ENCODE measurements around the gene SLAMF7.
"Not testable (repeated sequence)": the region's sequence is repeated elsewhere in the genome, so short reads cannot be mapped to it uniquely, and the experiment has no call there.

DNA sequence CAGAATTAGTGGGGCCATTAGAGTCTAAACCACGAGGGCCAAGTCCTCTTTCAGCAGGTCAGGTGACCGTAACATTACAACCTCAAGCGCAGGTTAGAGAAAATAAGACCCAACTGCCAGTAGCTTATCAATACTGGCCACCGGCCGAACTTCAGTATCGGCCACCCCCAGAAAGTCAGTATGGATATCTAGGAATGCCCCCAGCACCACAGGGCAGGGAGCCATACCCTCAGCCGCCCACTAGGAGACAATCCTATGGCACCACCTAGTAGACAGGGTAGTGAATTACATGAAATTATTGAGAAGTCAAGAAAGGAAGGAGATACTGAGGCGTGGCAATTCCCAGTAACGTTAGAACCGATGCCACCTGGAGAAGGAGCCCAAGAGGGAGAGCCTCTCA lies 46.7 kb upstream of the SLAMF7 start:
- not testable (repeated sequence) for TF ChIP-seq CTCF, POLR2A (IDR thresholded peaks at IDR 0.05)
